GM12801 (cell line): ENCODE results near the gene RPS16.

Experiments used
- CTCF ChIP-seq: IDR thresholded peaks from one replicate; pipeline ENCODE4 v1.5.1; 2011; ENCODE audit warnings: control low read depth; ENCODE audit not compliant: insufficient read length; ENCODE audit errors: extremely low read depth

Gene RPS16

GRCh38 chr19:39467941-39468340, 32.2 kb upstream of the RPS16 start:
- TF ChIP-seq CTCF, result no peak

GRCh38 chr19:39465956-39466747, 30.4 kb upstream of the RPS16 start:
- TF ChIP-seq CTCF, result no peak

- no peak for TF ChIP-seq CTCF
These were observed 27.7 kb upstream of the RPS16 start for GRCh38 chr19:39463403-39463802.

- no peak for TF ChIP-seq CTCF
These were observed 13.5 kb upstream of the RPS16 start for GRCh38 chr19:39449116-39449797.

GRCh38 chr19:39448271-39448670, 12.5 kb upstream of the RPS16 start:
- TF ChIP-seq CTCF, result no peak

GRCh38 chr19:39446365-39447084, 10.8 kb upstream of the RPS16 start:
- no peak for TF ChIP-seq CTCF

- no peak for TF ChIP-seq CTCF
These were observed 9.7 kb upstream of the RPS16 start, which contains the start of gene SUPT5H for GRCh38 chr19:39445196-39446111. TSS of gene SUPT5H (plus strand) at chr19:39445582. CDS start at chr19:39445891, 309 bp downstream.
